ENCODE measurements around the gene CEP85.

- TF ChIP-seq CTCF (IDR thresholded peaks at IDR 0.05): no peak
- TF ChIP-seq REST (IDR thresholded peaks at IDR 0.05; ENCODE audit: insufficient read depth in 1 of 2, low read depth in 2 of 2, low read length in 1 of 2): no peak
- TF ChIP-seq TCF7L2 (IDR thresholded peaks at IDR 0.05; ENCODE audit: low read depth, low read length): no peak
- TF ChIP-seq SIN3A (IDR thresholded peaks at IDR 0.05; ENCODE audit: borderline replicate concordance, insufficient read depth, low read depth, low read length): no peak
These were observed 63.8 kb downstream of the CEP85 start for GRCh38 chr1:26297791-26298124.

Measured in Panc1 (cell line).